Measurements from ENCODE around the gene PTPRG.

PTPRG gene

DNA sequence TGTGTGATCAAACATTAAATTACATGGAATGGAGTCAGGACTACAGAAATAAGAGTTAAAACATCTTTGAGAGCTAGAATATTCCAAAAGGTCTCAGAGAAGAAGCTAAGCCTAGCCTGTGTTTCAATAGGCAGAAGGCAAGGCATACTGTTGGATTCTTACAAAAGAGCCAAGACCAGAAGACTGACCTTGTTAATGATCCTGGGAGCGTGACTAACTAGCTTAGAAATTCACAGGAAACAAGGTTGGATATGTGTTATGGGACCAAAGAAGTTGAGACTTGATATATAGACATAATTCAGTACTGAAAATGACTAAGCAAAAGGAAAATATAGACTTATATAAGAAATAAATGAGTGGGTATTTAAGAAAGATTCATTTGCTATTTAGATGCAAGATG, 761.9 kb downstream of the PTPRG start:
- peaks cover 5% of the 10 kb centered on the region; the same call in 1 of the 2 replicates for H3K9me3 ChIP-seq (ENCODE audit: insufficient read depth, low read depth, low read length)
- H3K27ac ChIP-seq (ENCODE audit: low read length) = no peak overlapping the region
- H3K9ac ChIP-seq (ENCODE audit: low read depth, low read length) = no peak overlapping the region
- no peaks in the 10 kb centered on the region for H3K4me1 ChIP-seq (ENCODE audit: insufficient read depth, low read length)
- no peak overlapping the region for H3K4me3 ChIP-seq (ENCODE audit: low read length)
- no peaks in the 10 kb centered on the region for H3K27me3 ChIP-seq (ENCODE audit: insufficient read depth, low read length)
- H3K36me3 ChIP-seq (ENCODE audit: insufficient read depth, low read depth, low read length) = peaks cover 9% of the 10 kb centered on the region

DNA sequence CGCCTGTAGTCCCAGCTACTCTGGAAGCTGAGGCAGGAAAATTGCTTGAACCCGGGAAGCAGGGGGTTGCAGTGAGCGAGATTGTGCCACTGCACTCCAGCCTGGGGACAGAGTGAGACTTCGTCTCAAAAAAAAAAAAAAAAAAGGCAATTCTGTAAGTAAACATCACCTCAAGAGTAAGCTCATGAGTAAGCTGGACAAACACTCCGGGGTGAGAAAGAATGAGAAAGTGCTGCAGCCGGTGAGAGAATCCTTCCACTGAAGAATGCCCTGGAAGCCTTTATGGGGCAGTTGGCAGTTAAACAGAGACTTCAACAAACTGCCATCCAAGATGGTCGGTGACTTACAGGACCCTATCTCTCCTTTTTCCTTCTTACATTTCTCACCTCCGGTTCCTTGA, 764.5 kb downstream of the PTPRG start:
- Histone ChIP-seq H3K36me3 (ENCODE audit: insufficient read depth, low read depth, low read length) (peaks cover 9% of the 10 kb centered on the region), H3K27me3 (ENCODE audit: insufficient read depth, low read length) (no peaks in the 10 kb centered on the region), H3K4me3 (ENCODE audit: low read length) (no peak overlapping the region), H3K4me1 (ENCODE audit: insufficient read depth, low read length) (no peaks in the 10 kb centered on the region), H3K9me3 (ENCODE audit: insufficient read depth, low read depth, low read length) (no peaks in the 10 kb centered on the region), H3K9ac (ENCODE audit: low read depth, low read length) (no peak overlapping the region), H3K27ac (ENCODE audit: low read length) (no peak overlapping the region)

- H3K9me3 ChIP-seq (ENCODE audit: insufficient read depth, low read depth, low read length) = no peaks in the 10 kb centered on the region
These were observed 768.6 kb downstream of the PTPRG start for GRCh38 chr3:62329971-62330370.

DNA sequence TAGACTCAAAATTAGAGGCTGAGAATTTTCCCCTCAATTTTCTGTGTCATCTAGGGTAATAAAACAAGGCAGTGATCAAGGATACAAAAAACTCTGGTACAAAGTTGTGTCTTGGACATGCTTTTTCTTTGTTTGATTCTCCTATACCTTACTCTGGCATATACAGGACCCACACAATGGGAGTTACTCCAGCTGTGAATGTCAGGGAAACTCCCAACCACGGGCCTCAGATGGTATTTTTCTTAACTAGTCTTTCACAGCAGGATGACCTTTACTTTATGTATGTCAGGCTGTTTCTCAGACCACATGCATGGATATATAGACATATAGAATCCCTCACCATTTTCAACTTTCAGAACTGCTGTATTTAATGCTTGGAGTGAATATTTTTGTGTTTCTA, 770.6 kb downstream of the PTPRG start:
- Histone ChIP-seq H3K27me3 (ENCODE audit: insufficient read depth, low read length) (no peaks in the 10 kb centered on the region), H3K27ac (ENCODE audit: low read length) (no peak overlapping the region)

More at GRCh38 chr3:62329971-62330370, 768.6 kb downstream of the PTPRG start:
- no peak overlapping the region for H3K4me3 ChIP-seq (ENCODE audit: low read length)
- H3K36me3 ChIP-seq (ENCODE audit: insufficient read depth, low read depth, low read length) = no peaks in the 10 kb centered on the region
- H3K27ac ChIP-seq (ENCODE audit: low read length) = no peak overlapping the region
- H3K27me3 ChIP-seq (ENCODE audit: insufficient read depth, low read length) = no peaks in the 10 kb centered on the region
- no peak overlapping the region for H3K9ac ChIP-seq (ENCODE audit: low read depth, low read length)
- H3K4me1 ChIP-seq (ENCODE audit: insufficient read depth, low read length) = peaks cover 11% of the 10 kb centered on the region; the same call in 1 of the 2 replicates

GRCh38 chr3:62332835-62333244, 771.5 kb downstream of the PTPRG start:
- Histone ChIP-seq H3K4me3 (ENCODE audit: low read length) (no peak overlapping the region), H3K27ac (ENCODE audit: low read length) (no peak overlapping the region), H3K27me3 (ENCODE audit: insufficient read depth, low read length) (no peaks in the 10 kb centered on the region), H3K36me3 (ENCODE audit: insufficient read depth, low read depth, low read length) (no peaks in the 10 kb centered on the region), H3K9me3 (ENCODE audit: insufficient read depth, low read depth, low read length) (no peaks in the 10 kb centered on the region), H3K4me1 (ENCODE audit: insufficient read depth, low read length) (peaks cover 17% of the 10 kb centered on the region; the same call in 1 of the 2 replicates), H3K9ac (ENCODE audit: low read depth, low read length) (no peak overlapping the region)

More for the DNA sequence above, 770.6 kb downstream of the PTPRG start:
- Histone ChIP-seq H3K9me3 (ENCODE audit: insufficient read depth, low read depth, low read length) (no peaks in the 10 kb centered on the region), H3K4me3 (ENCODE audit: low read length) (no peak overlapping the region), H3K36me3 (ENCODE audit: insufficient read depth, low read depth, low read length) (no peaks in the 10 kb centered on the region), H3K9ac (ENCODE audit: low read depth, low read length) (no peak overlapping the region), H3K4me1 (ENCODE audit: insufficient read depth, low read length) (peaks cover 17% of the 10 kb centered on the region; the same call in 1 of the 2 replicates)

DNA sequence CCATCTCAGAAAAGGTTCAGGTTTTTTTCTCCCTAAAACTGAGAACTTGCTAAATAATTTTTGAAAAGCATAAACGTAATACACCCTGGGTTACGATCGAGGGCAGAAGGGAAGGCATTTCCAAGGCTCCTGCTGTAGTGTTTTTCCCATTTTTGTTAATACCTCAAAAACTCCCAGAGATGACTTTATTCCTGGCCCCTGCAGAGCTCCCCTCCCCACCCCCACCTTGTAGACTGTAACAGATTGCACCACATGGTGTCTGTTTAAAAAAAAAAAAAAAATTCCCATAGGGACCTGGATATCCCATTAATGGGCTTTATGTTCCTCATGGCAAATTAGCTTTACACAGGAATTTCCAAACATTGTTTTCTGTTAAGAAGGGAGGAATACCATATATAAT, 773.8 kb downstream of the PTPRG start:
- no peaks in the 10 kb centered on the region for H3K9me3 ChIP-seq (ENCODE audit: insufficient read depth, low read depth, low read length)
- H3K4me1 ChIP-seq (ENCODE audit: insufficient read depth, low read length) = peaks cover 17% of the 10 kb centered on the region; the same call in 1 of the 2 replicates
- no peak overlapping the region for H3K27ac ChIP-seq (ENCODE audit: low read length)
- no peaks in the 10 kb centered on the region for H3K27me3 ChIP-seq (ENCODE audit: insufficient read depth, low read length)
- no peak overlapping the region for H3K9ac ChIP-seq (ENCODE audit: low read depth, low read length)
- H3K36me3 ChIP-seq (ENCODE audit: insufficient read depth, low read depth, low read length) = no peaks in the 10 kb centered on the region
- no peak overlapping the region for H3K4me3 ChIP-seq (ENCODE audit: low read length)

DNA sequence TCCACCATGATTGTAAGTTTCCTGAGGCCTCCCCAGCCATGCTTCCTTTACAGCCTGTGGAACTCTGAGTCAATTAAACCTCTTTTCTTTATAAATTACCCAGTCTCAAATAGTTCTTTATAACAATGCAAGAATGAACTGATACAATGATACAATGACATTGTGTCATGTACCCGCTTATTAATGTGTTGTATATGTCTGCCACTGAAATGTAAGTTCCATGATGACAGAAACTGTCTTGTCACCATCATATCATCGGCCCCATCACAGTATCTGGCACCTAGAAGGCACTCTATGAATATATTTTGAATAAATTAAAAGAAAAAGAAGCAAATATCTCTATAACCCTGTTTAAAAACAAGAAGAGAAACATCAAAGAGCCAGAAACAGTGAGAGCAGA, 782.4 kb downstream of the PTPRG start:
- no peak overlapping the region for H3K9ac ChIP-seq (ENCODE audit: low read depth, low read length)
- no peak overlapping the region for H3K4me3 ChIP-seq (ENCODE audit: low read length)
- H3K36me3 ChIP-seq (ENCODE audit: insufficient read depth, low read depth, low read length) = no peaks in the 10 kb centered on the region
- H3K9me3 ChIP-seq (ENCODE audit: insufficient read depth, low read depth, low read length) = no peaks in the 10 kb centered on the region
- no peak overlapping the region for H3K27ac ChIP-seq (ENCODE audit: low read length)
- no peaks in the 10 kb centered on the region for H3K4me1 ChIP-seq (ENCODE audit: insufficient read depth, low read length)
- 0 out of 2 replicates have a peak, but pooled peaks cover 7% of the 10 kb centered on the region for H3K27me3 ChIP-seq (ENCODE audit: insufficient read depth, low read length)

Measured in iPS-20b (cell line).